Stimulated activated CD4-positive, alpha-beta T cell treated with anti-CD3 and anti-CD28 coated beads, Interleukin-2, amount 100 ng/mL, for 48 hours (primary cell): ENCODE measurements around the gene LSM7.

Experiments
- DNase-seq, 2 donors: peaks; one replicate each; pipeline ENCODE4 v3.0.0-alpha.2; 2020

LSM7 gene

GRCh38 chr19:2321565-2322283 is 6.7 kb downstream of the LSM7 start:
- no peak for DNase-seq

GRCh38 chr19:2320939-2321338 is 7.4 kb downstream of the LSM7 start:
- DNase-seq = no peak

- DNase-seq = no peak
Measured at GRCh38 chr19:2320049-2320448, 8.3 kb downstream of the LSM7 start.

- DNase-seq = no peak
Measured at GRCh38 chr19:2319551-2319950, 8.8 kb downstream of the LSM7 start.

GRCh38 chr19:2318923-2319322 is 9.5 kb downstream of the LSM7 start:
- DNase-seq = no peak

GRCh38 chr19:2317756-2318155 is 10.6 kb downstream of the LSM7 start:
- no peak for DNase-seq

- DNase-seq = no peak
Measured at GRCh38 chr19:2317300-2317699, 11.1 kb downstream of the LSM7 start.

- no peak for DNase-seq
Measured at GRCh38 chr19:2315818-2316353, 12.5 kb downstream of the LSM7 start.

GRCh38 chr19:2315121-2315817 is 13.1 kb downstream of the LSM7 start:
- DNase-seq = no peak

GRCh38 chr19:2312820-2313501 is 15.4 kb downstream of the LSM7 start:
- no peak for DNase-seq

GRCh38 chr19:2311093-2311492 is 17.3 kb downstream of the LSM7 start:
- DNase-seq = no peak

- DNase-seq = no peak
Measured at GRCh38 chr19:2309734-2310362, 18.5 kb downstream of the LSM7 start.

GRCh38 chr19:2308114-2308556 is 20.3 kb downstream of the LSM7 start, which contains the start of gene LINGO3:
Gene LINGO3 (minus strand): TSS chr19:2308154. CDS start chr19:2291776, 16,378 bp downstream.
- DNase-seq = no peak

GRCh38 chr19:2307518-2308012 is 20.8 kb downstream of the LSM7 start:
- no peak for DNase-seq

- no peak for DNase-seq
Measured at GRCh38 chr19:2306971-2307370, 21.4 kb downstream of the LSM7 start.

- DNase-seq = no peak
Measured at GRCh38 chr19:2306281-2306806, 22.0 kb downstream of the LSM7 start.

GRCh38 chr19:2305452-2306280 is 22.7 kb downstream of the LSM7 start:
- DNase-seq = no peak

GRCh38 chr19:2303211-2303798 is 25.1 kb downstream of the LSM7 start:
- DNase-seq = no peak

GRCh38 chr19:2302319-2303210 is 25.8 kb downstream of the LSM7 start:
- DNase-seq = no peak

- DNase-seq = no peak
Measured at GRCh38 chr19:2300533-2300932, 27.9 kb downstream of the LSM7 start.
